GM23338 (cell line): ENCODE measurements around the gene ALS2. TPM values are rescaled to one million over a fixed set of nuclear protein-coding genes. Genes with fewer than 3 reads are reported as not detected.
A peak's percentile ranks its signal among the peaks of the same experiment; 100 is the strongest.

ENCODE experiments used
- ATAC-seq: fragments of 200-7000 bp; cut with Tn5 transposase; 3 replicates; pipeline ENCODE4 v1.9.1; 2020
- DNase-seq: peaks from one replicate; pipeline ENCODE4 v3.0.0-alpha.2; 2015; ENCODE audit warnings: low spot score
- H2AFZ ChIP-seq: fragments of 200-600 bp; sonication (generic); 2 replicates; pipeline ENCODE4 v1.8.0; 2016; ENCODE audit warnings: antibody characterized with exemption, mild to moderate bottlenecking, moderate library complexity
- H3F3A ChIP-seq: fragments of 200-600 bp; sonication (generic); replicated peaks from 2 replicates; pipeline ENCODE4 v1.8.0; 2017; ENCODE audit warnings: antibody characterized with exemption, mixed run types, low read depth
- H3K27ac ChIP-seq: fragments of 200-600 bp; sonication (generic); 2 replicates; pipeline ENCODE4 v1.6.1; 2016; ENCODE audit warnings: low read depth
- H3K27me3 ChIP-seq: fragments of 200-600 bp; sonication (generic); 2 replicates; pipeline ENCODE4 v1.8.0; 2016; ENCODE audit warnings: mild to moderate bottlenecking, mixed run types, moderate library complexity; ENCODE audit not compliant: insufficient read depth
- H3K36me3 ChIP-seq: fragments of 200-600 bp; sonication (generic); 2 replicates; pipeline ENCODE4 v1.8.0; 2016; ENCODE audit warnings: mild to moderate bottlenecking; ENCODE audit not compliant: insufficient read depth
- H3K4me1 ChIP-seq: fragments of 200-600 bp; sonication (generic); 2 replicates; pipeline ENCODE4 v1.8.0; 2016; ENCODE audit warnings: mild to moderate bottlenecking, moderate library complexity; ENCODE audit not compliant: insufficient read depth
- H3K4me2 ChIP-seq: fragments of 200-600 bp; sonication (generic); 2 replicates; pipeline ENCODE4 v1.7.1; 2017; ENCODE audit warnings: mixed run types
- H3K4me3 ChIP-seq: fragments of 200-600 bp; sonication (generic); 2 replicates; pipeline ENCODE4 v1.6.1; 2016; ENCODE audit warnings: mixed run types
- H3K79me2 ChIP-seq: fragments of 200-600 bp; sonication (generic); replicated peaks from 2 replicates; pipeline ENCODE4 v1.8.0; 2017; ENCODE audit warnings: mild to moderate bottlenecking; ENCODE audit not compliant: insufficient read depth
- H3K9me2 ChIP-seq: fragments of 200-600 bp; sonication (generic); 2 replicates; pipeline ENCODE4 v1.8.0; 2017; ENCODE audit not compliant: insufficient read depth
- H4K20me1 ChIP-seq: fragments of 200-600 bp; sonication (generic); replicated peaks from 2 replicates; pipeline ENCODE4 v1.8.0; 2017; ENCODE audit warnings: mild to moderate bottlenecking; ENCODE audit not compliant: insufficient read depth
- H3K27ac Mint-ChIP-seq: 2 replicates; pipeline ENCODE4 v1.8.0; 2020; ENCODE audit warnings: inconsistent platforms, mild to moderate bottlenecking, moderate library complexity, mixed read lengths
- H3K27me3 Mint-ChIP-seq: 3 replicates; pipeline ENCODE4 v1.8.0; 2022; ENCODE audit warnings: low read depth, mild to moderate bottlenecking, moderate library complexity, mixed read lengths, inconsistent platforms; ENCODE audit not compliant: insufficient read depth, poor library complexity
- H3K36me3 Mint-ChIP-seq: 3 replicates; pipeline ENCODE4 v1.8.0; 2021; ENCODE audit warnings: low read depth, mild to moderate bottlenecking, inconsistent platforms, moderate library complexity, mixed read lengths
- H3K4me1 Mint-ChIP-seq: 3 replicates; pipeline ENCODE4 v1.8.0; 2020; ENCODE audit warnings: mild to moderate bottlenecking, inconsistent platforms, mixed read lengths
- H3K4me3 Mint-ChIP-seq: 3 replicates; pipeline ENCODE4 v1.8.0; 2021; ENCODE audit warnings: moderate library complexity, mild to moderate bottlenecking, inconsistent platforms, mixed read lengths
- H3K9me3 Mint-ChIP-seq: 3 replicates; pipeline ENCODE4 v1.8.0; 2020; ENCODE audit warnings: moderate library complexity, mild to moderate bottlenecking, inconsistent platforms, mixed read lengths
- CREB1 ChIP-seq: fragments of 250-450 bp; sonication (Bioruptor Pico); IDR thresholded peaks from 2 replicates; pipeline ENCODE4 v1.5.0; 2020; ENCODE audit warnings: low read depth, mild to moderate bottlenecking, moderate library complexity
- JUNB ChIP-seq: IDR thresholded peaks from one replicate; pipeline ENCODE4 v1.6.1; 2016; ENCODE audit warnings: antibody characterized with exemption; ENCODE audit not compliant: unreplicated experiment
- POLR2AphosphoS5 ChIP-seq: IDR thresholded peaks from 2 replicates; pipeline ENCODE4 v1.6.1; 2016; ENCODE audit warnings: antibody characterized with exemption, low read depth
- STAT1 ChIP-seq: IDR thresholded peaks from one replicate; pipeline ENCODE4 v1.6.1; 2016; ENCODE audit warnings: antibody characterized with exemption; ENCODE audit not compliant: unreplicated experiment
- ZNF114 ChIP-seq: fragments of 250-450 bp; sonication (Bioruptor Pico); IDR thresholded peaks from 2 replicates; pipeline ENCODE4 v1.5.0; 2020; ENCODE audit warnings: mild to moderate bottlenecking, moderate library complexity
- polyA plus RNA-seq: library from polyadenylated mRNA; unstranded; fragments of >200 nt; fragmentation: Nextera tagmentation; extraction: Ambion mirVana; gene quantifications from 2 replicates; pipeline ENCODE4 v1.2.1, GENCODE V29; 2016
- total RNA-seq: library from RNA; depleted of rRNA; stranded (reverse); fragments of >200 nt; shearing (Covaris generic); gene quantifications from 2 replicates; pipeline ENCODE4 v1.2.3, GENCODE V29; 2014
- TF ChIP-seq, protein P1 (sequence below): fragments of 250-450 bp; sonication (Bioruptor Pico); IDR thresholded peaks from 2 replicates; pipeline ENCODE4 v1.5.0; 2020; ENCODE audit warnings: mild to moderate bottlenecking, moderate library complexity
- TF ChIP-seq, protein P2 (sequence below), 2 experiments: fragments of 200-600 bp in 1 of 2; sonication (generic) in 1 of 2; conservative IDR thresholded peaks; 2 replicates each; pipeline versions ENCODE4 v1.5.1 to v1.6.1; 2016 to 2017; ENCODE audit warnings: antibody characterized with exemption in 2 of 2, low read depth in 2 of 2, mild to moderate bottlenecking in 2 of 2, moderate library complexity in 1 of 2

ALS2 gene
- total and polyA plus RNA-seq, 2 experiments from 2014 or later, result 9.6 to 43.3 TPM

DNA sequence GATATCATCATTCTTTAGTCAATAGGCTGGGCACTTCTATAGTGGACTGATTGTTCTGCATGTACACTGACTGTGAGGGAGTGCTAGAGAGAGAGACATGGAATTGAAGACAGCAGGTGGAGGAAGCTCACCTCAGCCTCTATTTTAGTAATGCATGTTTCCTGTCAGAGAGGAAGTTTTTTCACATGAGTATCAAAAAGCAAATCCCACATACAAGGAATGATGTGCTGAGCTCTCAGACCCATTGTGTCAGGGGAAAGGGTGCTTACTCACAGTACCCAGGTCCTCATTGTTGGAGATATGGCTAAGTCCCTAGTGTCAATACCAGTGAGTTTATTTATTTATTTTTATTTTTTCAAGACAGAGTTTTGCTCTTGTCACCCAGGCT lies 15.7 kb upstream of the ALS2 start:
- Mint-ChIP-seq H3K27me3 (no peaks in the 10 kb centered on the region), H3K27ac (no peak overlapping the region), H3K36me3 (no peaks in the 10 kb centered on the region), H3K9me3 (no peaks in the 10 kb centered on the region), H3K4me3 (no peak overlapping the region), H3K4me1 (no peaks in the 10 kb centered on the region)
- H3K4me2 ChIP-seq, result no peak overlapping the region
- H3K27me3 ChIP-seq, result no peaks in the 10 kb centered on the region
- H3K4me3 ChIP-seq, result no peak overlapping the region
- no peaks in the 10 kb centered on the region for H3K79me2 ChIP-seq
- no peaks in the 10 kb centered on the region for H4K20me1 ChIP-seq
- H3K27ac ChIP-seq, result no peak overlapping the region
- ATAC-seq (peak; percentile 21; the same call in 1 of the 3 replicates), DNase-seq (no peak)
- no peak overlapping the region for H2AFZ ChIP-seq
- H3K9me2 ChIP-seq, result no peaks in the 10 kb centered on the region
- no peaks in the 10 kb centered on the region for H3F3A ChIP-seq
- H3K4me1 ChIP-seq, result no peaks in the 10 kb centered on the region
- H3K36me3 ChIP-seq, result no peaks in the 10 kb centered on the region
- no peak for TF ChIP-seq STAT1
- TF ChIP-seq, protein P1, sequence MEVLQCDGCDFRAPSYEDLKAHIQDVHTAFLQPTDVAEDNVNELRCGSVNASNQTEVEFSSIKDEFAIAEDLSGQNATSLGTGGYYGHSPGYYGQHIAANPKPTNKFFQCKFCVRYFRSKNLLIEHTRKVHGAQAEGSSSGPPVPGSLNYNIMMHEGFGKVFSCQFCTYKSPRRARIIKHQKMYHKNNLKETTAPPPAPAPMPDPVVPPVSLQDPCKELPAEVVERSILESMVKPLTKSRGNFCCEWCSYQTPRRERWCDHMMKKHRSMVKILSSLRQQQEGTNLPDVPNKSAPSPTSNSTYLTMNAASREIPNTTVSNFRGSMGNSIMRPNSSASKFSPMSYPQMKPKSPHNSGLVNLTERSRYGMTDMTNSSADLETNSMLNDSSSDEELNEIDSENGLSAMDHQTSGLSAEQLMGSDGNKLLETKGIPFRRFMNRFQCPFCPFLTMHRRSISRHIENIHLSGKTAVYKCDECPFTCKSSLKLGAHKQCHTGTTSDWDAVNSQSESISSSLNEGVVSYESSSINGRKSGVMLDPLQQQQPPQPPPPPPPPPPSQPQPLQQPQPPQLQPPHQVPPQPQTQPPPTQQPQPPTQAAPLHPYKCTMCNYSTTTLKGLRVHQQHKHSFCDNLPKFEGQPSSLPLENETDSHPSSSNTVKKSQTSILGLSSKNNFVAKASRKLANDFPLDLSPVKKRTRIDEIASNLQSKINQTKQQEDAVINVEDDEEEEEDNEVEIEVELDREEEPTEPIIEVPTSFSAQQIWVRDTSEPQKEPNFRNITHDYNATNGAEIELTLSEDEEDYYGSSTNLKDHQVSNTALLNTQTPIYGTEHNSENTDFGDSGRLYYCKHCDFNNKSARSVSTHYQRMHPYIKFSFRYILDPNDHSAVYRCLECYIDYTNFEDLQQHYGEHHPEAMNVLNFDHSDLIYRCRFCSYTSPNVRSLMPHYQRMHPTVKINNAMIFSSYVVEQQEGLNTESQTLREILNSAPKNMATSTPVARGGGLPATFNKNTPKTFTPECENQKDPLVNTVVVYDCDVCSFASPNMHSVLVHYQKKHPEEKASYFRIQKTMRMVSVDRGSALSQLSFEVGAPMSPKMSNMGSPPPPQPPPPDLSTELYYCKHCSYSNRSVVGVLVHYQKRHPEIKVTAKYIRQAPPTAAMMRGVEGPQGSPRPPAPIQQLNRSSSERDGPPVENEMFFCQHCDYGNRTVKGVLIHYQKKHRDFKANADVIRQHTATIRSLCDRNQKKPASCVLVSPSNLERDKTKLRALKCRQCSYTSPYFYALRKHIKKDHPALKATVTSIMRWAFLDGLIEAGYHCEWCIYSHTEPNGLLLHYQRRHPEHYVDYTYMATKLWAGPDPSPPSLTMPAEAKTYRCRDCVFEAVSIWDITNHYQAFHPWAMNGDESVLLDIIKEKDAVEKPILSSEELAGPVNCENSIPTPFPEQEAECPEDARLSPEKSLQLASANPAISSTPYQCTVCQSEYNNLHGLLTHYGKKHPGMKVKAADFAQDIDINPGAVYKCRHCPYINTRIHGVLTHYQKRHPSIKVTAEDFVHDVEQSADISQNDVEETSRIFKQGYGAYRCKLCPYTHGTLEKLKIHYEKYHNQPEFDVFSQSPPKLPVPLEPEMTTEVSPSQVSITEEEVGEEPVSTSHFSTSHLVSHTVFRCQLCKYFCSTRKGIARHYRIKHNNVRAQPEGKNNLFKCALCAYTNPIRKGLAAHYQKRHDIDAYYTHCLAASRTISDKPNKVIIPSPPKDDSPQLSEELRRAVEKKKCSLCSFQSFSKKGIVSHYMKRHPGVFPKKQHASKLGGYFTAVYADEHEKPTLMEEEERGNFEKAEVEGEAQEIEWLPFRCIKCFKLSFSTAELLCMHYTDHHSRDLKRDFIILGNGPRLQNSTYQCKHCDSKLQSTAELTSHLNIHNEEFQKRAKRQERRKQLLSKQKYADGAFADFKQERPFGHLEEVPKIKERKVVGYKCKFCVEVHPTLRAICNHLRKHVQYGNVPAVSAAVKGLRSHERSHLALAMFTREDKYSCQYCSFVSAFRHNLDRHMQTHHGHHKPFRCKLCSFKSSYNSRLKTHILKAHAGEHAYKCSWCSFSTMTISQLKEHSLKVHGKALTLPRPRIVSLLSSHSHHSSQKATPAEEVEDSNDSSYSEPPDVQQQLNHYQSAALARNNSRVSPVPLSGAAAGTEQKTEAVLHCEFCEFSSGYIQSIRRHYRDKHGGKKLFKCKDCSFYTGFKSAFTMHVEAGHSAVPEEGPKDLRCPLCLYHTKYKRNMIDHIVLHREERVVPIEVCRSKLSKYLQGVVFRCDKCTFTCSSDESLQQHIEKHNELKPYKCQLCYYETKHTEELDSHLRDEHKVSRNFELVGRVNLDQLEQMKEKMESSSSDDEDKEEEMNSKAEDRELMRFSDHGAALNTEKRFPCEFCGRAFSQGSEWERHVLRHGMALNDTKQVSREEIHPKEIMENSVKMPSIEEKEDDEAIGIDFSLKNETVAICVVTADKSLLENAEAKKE (CRISPR knock-in tag), result no peak
- TF ChIP-seq JUNB, result no peak
- TF ChIP-seq POLR2AphosphoS5, result no peak
- TF ChIP-seq ZNF114 (CRISPR knock-in tag), result no peak
- TF ChIP-seq, protein P2, sequence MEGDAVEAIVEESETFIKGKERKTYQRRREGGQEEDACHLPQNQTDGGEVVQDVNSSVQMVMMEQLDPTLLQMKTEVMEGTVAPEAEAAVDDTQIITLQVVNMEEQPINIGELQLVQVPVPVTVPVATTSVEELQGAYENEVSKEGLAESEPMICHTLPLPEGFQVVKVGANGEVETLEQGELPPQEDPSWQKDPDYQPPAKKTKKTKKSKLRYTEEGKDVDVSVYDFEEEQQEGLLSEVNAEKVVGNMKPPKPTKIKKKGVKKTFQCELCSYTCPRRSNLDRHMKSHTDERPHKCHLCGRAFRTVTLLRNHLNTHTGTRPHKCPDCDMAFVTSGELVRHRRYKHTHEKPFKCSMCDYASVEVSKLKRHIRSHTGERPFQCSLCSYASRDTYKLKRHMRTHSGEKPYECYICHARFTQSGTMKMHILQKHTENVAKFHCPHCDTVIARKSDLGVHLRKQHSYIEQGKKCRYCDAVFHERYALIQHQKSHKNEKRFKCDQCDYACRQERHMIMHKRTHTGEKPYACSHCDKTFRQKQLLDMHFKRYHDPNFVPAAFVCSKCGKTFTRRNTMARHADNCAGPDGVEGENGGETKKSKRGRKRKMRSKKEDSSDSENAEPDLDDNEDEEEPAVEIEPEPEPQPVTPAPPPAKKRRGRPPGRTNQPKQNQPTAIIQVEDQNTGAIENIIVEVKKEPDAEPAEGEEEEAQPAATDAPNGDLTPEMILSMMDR (conservative IDR thresholded peaks at IDR 0.05; ENCODE audit: low read depth in 2 of 2), result no peak
- no peak for TF ChIP-seq CREB1 (CRISPR knock-in tag)
